Duodenal mucosa (tissue), 2 donors: ENCODE results near the gene PLPP4.

Experiments used
- H3K27ac ChIP-seq: one replicate; pipeline ENCODE4 v1.7.0; 2013; ENCODE audit warnings: low read depth, low read length
- H3K27me3 ChIP-seq, 2 donors: one replicate each; pipeline ENCODE4 v1.7.0; 2013; ENCODE audit warnings: low read length in 2 of 2, control low read depth in 1 of 2; ENCODE audit not compliant: insufficient read depth in 2 of 2, control insufficient read depth in 1 of 2
- H3K36me3 ChIP-seq, 2 donors: one replicate each; pipeline ENCODE4 v1.7.0; 2013; ENCODE audit warnings: low read length in 2 of 2, control low read depth in 1 of 2; ENCODE audit not compliant: insufficient read depth in 2 of 2, control insufficient read depth in 1 of 2
- H3K4me1 ChIP-seq, 2 donors: one replicate each; pipeline ENCODE4 v1.7.0; 2013; ENCODE audit warnings: low read length in 2 of 2, control low read depth in 1 of 2; ENCODE audit not compliant: insufficient read depth in 2 of 2, control insufficient read depth in 1 of 2
- H3K4me3 ChIP-seq, 2 donors: one replicate each; pipeline ENCODE4 v1.7.0; 2013; ENCODE audit warnings: low read length in 2 of 2, low read depth in 1 of 2
- H3K9ac ChIP-seq, 2 donors: one replicate each; pipeline ENCODE4 v1.7.0; 2013; ENCODE audit warnings: low read length in 2 of 2, low read depth in 1 of 2
- H3K9me3 ChIP-seq, 2 donors: one replicate each; pipeline ENCODE4 v1.7.0; 2013; ENCODE audit warnings: low read length in 2 of 2, control low read depth in 1 of 2; ENCODE audit not compliant: control insufficient read depth in 1 of 2

Gene PLPP4

GRCh38 chr10:120599200-120599724 is 142.2 kb downstream of the PLPP4 start:
- Histone ChIP-seq H3K9ac (no peak overlapping the region), H3K4me1 (no peaks in the 10 kb centered on the region), H3K36me3 (no peaks in the 10 kb centered on the region), H3K4me3 (no peak overlapping the region), H3K27me3 (no peaks in the 10 kb centered on the region), H3K9me3 (no peaks in the 10 kb centered on the region), H3K27ac (no peak overlapping the region)

DNA sequence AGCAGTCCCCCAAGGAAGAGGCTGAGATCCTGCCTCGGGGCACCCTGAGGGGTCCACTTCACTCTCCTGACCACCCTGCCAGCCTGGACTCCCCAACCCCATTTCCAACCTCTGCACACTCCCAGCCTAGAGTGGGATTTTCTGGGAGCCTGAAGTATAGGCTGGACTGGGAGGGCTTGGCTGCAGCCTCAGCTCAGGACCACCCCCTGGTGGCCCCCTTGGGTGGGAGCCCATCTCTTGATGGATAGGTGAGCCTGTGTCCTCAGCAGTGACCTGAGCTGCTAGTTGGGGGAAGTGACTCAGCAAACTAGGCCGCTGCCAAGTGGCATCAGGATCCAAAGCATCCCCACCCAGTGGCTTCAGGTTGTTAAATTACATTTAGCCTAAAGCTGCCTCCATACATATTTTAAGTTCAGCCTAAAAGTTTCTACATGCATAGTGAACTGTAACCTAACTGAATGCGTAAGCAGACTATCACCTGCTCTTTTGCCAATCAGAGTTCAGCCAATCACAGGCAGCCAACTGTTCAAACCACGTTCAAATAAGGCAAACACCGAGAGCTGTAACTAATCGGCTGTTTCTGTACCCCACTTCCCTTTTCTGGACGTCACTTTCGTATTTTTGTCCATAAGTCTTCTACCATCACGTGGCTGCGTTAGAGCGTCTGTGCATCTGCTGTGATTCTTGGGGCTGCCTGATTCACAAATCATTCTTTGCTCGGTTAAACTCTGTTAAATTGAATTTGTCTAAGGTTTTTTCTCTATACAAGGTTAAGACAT is 144.0 kb downstream of the PLPP4 start:
- Histone ChIP-seq H3K36me3 (no peaks in the 10 kb centered on the region), H3K4me1 (no peaks in the 10 kb centered on the region), H3K27me3 (no peaks in the 10 kb centered on the region), H3K9me3 (no peaks in the 10 kb centered on the region), H3K4me3 (no peak overlapping the region), H3K27ac (no peak overlapping the region), H3K9ac (no peak overlapping the region)

GRCh38 chr10:120601999-120602398 is 145.0 kb downstream of the PLPP4 start:
- H3K36me3 ChIP-seq: no peaks in the 10 kb centered on the region
- no peak overlapping the region for H3K4me3 ChIP-seq
- no peak overlapping the region for H3K27ac ChIP-seq
- H3K9ac ChIP-seq: no peak overlapping the region
- no peaks in the 10 kb centered on the region for H3K4me1 ChIP-seq
- H3K9me3 ChIP-seq: no peaks in the 10 kb centered on the region
- no peaks in the 10 kb centered on the region for H3K27me3 ChIP-seq

DNA sequence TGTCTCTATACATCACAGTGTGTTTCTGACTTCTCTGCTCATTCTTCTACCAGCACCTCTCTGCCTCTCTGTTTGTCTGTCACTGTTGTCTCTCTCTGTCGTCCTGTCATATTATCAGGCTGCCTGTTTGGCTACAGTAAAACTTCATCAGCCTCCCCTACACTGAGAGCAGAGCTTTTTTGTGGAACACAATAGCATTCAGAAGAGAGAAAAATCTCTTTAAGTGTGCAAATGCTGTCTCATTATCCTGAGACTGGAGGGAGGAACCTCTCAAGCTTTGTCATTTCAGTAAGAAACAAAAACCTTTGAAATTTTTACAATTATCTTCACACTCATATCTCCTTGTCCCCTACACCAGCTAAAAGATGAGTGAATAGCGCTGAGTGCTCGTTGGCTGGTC is 148.4 kb downstream of the PLPP4 start:
- Histone ChIP-seq H3K9ac (no peak overlapping the region), H3K9me3 (no peaks in the 10 kb centered on the region), H3K4me1 (no peaks in the 10 kb centered on the region), H3K36me3 (no peaks in the 10 kb centered on the region), H3K4me3 (no peak overlapping the region), H3K27me3 (no peaks in the 10 kb centered on the region), H3K27ac (no peak overlapping the region)

- Histone ChIP-seq H3K27me3 (no peaks in the 10 kb centered on the region), H3K4me1 (no peaks in the 10 kb centered on the region), H3K4me3 (no peak overlapping the region), H3K36me3 (no peaks in the 10 kb centered on the region), H3K9ac (no peak overlapping the region), H3K9me3 (no peaks in the 10 kb centered on the region), H3K27ac (no peak overlapping the region)
Observed at GRCh38 chr10:120606051-120606764, 149.2 kb downstream of the PLPP4 start.

- Histone ChIP-seq H3K4me3 (no peak overlapping the region), H3K36me3 (no peaks in the 10 kb centered on the region), H3K4me1 (no peaks in the 10 kb centered on the region), H3K9ac (no peak overlapping the region), H3K27me3 (no peaks in the 10 kb centered on the region), H3K27ac (no peak overlapping the region), H3K9me3 (no peaks in the 10 kb centered on the region)
Observed at GRCh38 chr10:120607016-120607709, 150.1 kb downstream of the PLPP4 start.

DNA sequence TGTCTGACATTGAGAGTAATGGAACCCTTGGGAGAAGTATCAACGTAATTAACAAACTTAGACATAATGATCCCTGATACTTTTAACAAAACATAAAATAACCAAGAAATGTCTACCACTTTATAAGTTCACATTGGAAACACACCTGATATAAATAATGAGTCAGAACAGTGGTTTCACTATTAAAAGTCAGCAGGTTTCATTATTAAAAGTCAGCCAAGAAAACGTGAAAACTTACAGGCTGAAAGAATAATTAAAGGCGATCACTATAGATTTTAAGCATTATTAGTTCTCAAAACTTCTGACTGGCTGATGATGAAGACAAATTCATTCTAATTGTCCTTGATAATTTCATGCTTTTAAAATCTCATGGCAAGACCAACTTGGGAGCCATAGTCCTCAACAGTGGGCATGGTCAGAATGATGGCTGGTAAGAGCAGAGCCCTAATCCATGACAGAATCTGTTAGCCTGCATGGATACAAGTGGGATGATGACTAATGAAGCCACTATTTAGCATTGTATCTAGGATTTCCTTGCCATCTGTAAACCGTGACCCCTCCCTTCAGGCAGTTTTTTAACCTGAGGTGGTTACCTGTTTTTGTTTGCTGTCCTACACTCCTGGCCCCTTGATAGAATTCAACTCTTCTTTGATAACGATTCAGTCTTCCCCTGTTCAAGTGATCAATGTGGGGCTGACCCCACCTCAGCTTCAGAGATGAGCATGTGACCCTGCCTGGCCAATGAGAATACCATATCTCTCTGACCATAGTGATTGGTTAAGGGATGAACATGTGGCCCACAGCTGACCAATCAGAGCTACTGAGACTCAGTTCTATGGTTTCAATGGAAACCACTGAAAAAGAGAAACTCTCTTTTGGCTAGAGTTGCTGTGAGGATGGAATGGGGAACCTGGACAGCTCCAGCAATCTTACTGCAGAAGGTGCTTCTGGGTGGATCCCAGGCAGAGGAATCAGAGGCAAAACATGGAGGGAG is 151.0 kb downstream of the PLPP4 start:
- no peaks in the 10 kb centered on the region for H3K9me3 ChIP-seq
- H3K27ac ChIP-seq: no peak overlapping the region
- H3K9ac ChIP-seq: no peak overlapping the region
- H3K36me3 ChIP-seq: no peaks in the 10 kb centered on the region
- no peaks in the 10 kb centered on the region for H3K4me1 ChIP-seq
- no peaks in the 10 kb centered on the region for H3K27me3 ChIP-seq
- H3K4me3 ChIP-seq: no peak overlapping the region

DNA sequence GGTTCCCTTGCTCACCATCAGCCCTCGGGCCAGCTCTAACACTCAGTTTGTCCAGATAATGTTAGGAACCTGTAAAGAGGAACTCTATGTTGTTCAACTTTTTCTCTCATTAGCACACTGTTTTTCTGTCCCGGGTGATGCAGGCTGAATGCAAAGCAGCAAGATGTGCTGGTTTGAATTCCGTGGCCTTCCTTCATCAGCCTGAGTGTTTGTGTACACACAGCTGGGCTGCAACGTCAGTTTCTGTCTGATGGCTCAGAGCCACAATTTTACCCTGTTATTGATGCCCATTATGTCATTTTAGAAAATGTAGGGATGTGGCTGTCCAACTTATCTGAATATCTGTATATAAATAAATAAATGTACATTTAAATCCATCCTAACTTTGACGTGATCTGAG is 152.0 kb downstream of the PLPP4 start:
- Histone ChIP-seq H3K4me1 (no peaks in the 10 kb centered on the region), H3K27ac (no peak overlapping the region), H3K9me3 (no peaks in the 10 kb centered on the region), H3K9ac (no peak overlapping the region), H3K4me3 (no peak overlapping the region), H3K36me3 (no peaks in the 10 kb centered on the region), H3K27me3 (no peaks in the 10 kb centered on the region)

DNA sequence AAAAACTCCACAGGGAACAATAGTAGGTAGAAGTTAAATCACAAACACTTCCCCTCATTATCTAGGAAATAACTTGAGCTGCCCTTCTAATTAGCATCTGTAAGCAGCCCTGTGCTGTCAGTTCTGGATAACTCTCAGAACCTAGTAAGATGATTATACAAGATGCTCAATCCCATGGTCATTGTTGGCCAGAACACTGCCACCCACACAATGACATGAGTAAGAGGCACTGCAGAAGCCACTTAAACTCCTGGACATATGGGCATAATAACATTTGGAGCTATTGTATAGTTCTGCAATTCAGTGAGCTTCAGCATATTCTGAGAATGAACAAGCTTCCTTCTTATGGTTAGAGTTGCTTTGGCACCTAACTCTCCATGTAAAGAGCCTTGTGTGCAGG is 153.8 kb downstream of the PLPP4 start:
- peaks cover 0 to 4% of the 10 kb centered on the region in 2 donors for H3K9me3 ChIP-seq
- H3K27ac ChIP-seq: no peak overlapping the region
- no peak overlapping the region for H3K9ac ChIP-seq
- no peaks in the 10 kb centered on the region for H3K27me3 ChIP-seq
- H3K36me3 ChIP-seq: no peaks in the 10 kb centered on the region
- no peaks in the 10 kb centered on the region for H3K4me1 ChIP-seq
- H3K4me3 ChIP-seq: no peak overlapping the region
